ENCODE measurements around the gene FAM78B. TPM values are rescaled to one million over a fixed set of nuclear protein-coding genes. Genes with fewer than 3 reads are reported as not detected.
A peak's percentile ranks its signal among the peaks of the same experiment; 100 is the strongest.

Gene FAM78B
- total RNA-seq, 1 donor from 2014 or later: 3.4 TPM

- no peak for ATAC-seq
- DNase-seq (ENCODE audit: missing footprints): no peak
- intact Hi-C loops (cut with DNase I): no loop called here
These were observed 37.8 kb downstream of the FAM78B start for GRCh38 chr1:166129006-166129405.

DNA sequence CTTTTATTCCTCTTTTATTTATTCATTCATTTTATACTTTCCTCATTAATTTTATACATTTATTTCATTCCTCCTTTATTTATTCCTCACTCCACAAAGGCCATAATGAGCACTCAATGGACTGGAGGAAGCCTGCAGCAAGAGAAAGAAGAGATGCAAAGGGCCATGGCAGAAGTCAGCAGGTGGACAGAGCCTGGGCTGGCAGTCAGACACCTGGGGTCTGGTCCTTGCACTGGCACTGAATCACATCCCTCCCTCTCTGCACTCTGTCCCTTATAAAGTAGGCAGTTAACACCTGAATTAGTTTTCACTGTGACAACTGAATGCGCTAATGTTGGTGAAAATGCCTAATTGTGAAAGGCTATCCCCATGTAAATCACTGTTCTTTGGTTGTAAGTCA lies 38.6 kb downstream of the FAM78B start:
- ATAC-seq (no peak), DNase-seq (ENCODE audit: missing footprints) (no peak)
- intact Hi-C loops (cut with DNase I): no loop called here

GRCh38 chr1:166127003-166127402 lies 39.8 kb downstream of the FAM78B start:
- no peak for ATAC-seq
- intact Hi-C loops (cut with DNase I): no loop called here
- DNase-seq (ENCODE audit: missing footprints): no peak

GRCh38 chr1:166122873-166123466 lies 43.8 kb downstream of the FAM78B start:
- DNase-seq (ENCODE audit: missing footprints) (no peak), ATAC-seq (no peak)
- intact Hi-C loops (cut with DNase I): no loop called here

GRCh38 chr1:166121010-166121409 lies 45.8 kb downstream of the FAM78B start:
- intact Hi-C loops (cut with DNase I): no loop called here
- ATAC-seq (peak; percentile 23), DNase-seq (ENCODE audit: missing footprints) (no peak)

- DNase-seq (ENCODE audit: missing footprints) (no peak), ATAC-seq (no peak)
- intact Hi-C loops (cut with DNase I): no loop called here
These were observed 46.5 kb downstream of the FAM78B start for GRCh38 chr1:166120281-166120680.

GRCh38 chr1:166119471-166119965 lies 47.3 kb downstream of the FAM78B start:
- no peak for ATAC-seq

GRCh38 chr1:166117776-166118175 lies 49.0 kb downstream of the FAM78B start:
- DNase-seq (ENCODE audit: missing footprints) (no peak), ATAC-seq (no peak)
- intact Hi-C loops (cut with DNase I): no loop called here

More at GRCh38 chr1:166119471-166119965, 47.3 kb downstream of the FAM78B start:
- DNase-seq (ENCODE audit: missing footprints): no peak
- intact Hi-C loops (cut with DNase I): no loop called here

DNA sequence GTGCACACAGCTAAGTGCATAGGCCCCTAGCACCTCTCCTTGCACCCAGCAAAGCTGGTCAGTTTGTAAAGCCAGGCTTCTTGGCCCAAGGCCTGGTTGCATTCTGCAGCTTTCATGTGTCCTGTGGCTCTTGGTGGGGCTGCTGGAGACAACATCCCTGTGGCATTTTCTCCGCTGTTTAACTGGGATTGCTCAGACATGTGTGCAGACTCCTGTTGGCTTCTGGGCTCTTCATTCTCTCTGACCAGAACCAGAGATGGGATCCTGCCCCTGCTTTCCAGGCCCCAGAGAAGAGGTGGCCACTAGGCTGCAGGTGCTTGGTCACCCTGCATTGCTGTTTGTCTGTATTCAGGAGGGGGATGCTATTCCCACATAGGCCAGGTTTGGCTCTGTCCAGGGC lies 50.8 kb downstream of the FAM78B start:
- ATAC-seq: no peak

DNA sequence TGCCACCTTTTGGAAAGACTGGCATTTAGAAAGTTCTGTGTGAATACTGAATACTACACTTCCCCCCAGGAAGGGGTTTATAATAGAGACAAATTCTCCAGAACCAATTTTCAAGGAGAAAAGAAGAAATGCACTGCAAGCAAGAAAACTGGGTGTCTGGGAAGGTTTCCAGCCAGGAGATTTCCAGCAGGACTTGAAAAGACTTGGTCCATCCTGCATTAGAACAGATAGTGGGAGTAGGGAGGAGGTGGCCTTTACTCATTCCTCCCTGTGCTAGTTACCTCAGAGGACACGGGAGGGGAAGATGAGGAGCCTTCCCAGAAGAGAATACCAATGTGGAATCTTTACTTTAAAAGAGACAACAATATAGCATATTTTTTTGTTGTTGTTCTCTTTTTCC lies 52.4 kb downstream of the FAM78B start:
- no peak for ATAC-seq
- no peak for DNase-seq (ENCODE audit: missing footprints)
- intact Hi-C loops (cut with DNase I): no loop called here

More for the DNA sequence above, 50.8 kb downstream of the FAM78B start:
- no peak for DNase-seq (ENCODE audit: missing footprints)
- intact Hi-C loops (cut with DNase I): no loop called here

DNA sequence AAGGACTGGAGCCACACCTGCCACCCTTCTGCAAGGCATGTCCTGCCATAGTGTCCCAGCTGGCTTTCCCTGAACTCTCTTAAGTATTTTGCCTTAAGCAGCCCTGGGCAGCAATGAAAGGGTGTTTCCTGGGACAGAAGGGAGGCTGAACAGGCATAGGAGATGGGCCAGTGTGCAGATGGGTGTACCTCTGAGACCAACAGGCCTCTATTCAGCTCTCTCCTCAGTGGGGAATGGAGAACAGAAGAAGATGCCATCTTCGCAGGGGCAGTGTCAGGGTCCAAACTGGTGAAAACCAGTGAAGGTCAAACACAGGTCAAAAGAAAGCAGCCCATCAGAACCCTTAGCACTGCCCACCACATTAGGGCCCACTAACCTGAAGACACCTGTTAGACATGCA lies 53.2 kb downstream of the FAM78B start:
- intact Hi-C loops (cut with DNase I): no loop called here
- ATAC-seq (no peak), DNase-seq (ENCODE audit: missing footprints) (no peak)

GRCh38 chr1:166113031-166113430 lies 53.8 kb downstream of the FAM78B start:
- intact Hi-C loops (cut with DNase I): no loop called here
- DNase-seq (ENCODE audit: missing footprints) (no peak), ATAC-seq (no peak)

DNA sequence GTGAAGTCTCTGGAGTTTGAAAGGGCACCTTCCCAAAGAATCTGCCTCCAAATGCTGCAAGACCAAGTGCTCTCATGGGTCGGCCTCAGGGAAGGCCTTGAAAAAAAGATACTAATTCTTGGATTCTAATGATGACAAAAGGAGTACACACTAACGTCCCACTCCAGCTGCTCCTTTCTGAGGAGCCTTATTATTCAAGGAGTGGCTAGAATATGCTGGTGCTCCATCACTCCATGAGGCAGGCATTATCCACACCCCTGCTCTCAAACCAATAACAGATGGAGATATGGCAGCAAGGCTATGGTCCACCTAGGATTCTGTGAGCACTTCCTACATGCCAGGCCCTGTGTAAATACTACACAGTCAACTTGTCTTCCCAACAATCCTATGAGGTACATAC lies 54.4 kb downstream of the FAM78B start:
- intact Hi-C loops (cut with DNase I): no loop called here
- DNase-seq (ENCODE audit: missing footprints): no peak
- ATAC-seq: no peak

- intact Hi-C loops (cut with DNase I): no loop called here
- DNase-seq (ENCODE audit: missing footprints) (no peak), ATAC-seq (no peak)
These were observed 55.4 kb downstream of the FAM78B start for GRCh38 chr1:166111430-166111829.

DNA sequence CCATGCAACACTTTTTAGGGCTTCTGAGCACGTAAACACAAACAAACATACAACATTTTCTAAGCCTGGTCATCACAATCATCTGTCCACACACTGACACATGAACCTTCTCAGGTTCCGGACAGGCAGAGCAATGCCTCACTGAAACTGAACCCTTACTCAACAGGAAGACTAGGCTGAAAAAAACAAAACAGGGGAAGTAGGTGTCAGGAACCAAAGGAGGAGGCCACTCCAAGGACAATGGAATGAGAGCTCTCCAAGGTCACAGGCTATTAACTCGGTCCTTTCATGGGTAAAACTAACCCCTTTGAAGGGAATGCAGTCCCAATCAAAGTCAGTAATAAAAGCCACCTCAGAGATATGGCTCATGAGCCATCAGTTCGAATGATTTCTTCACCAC lies 76.6 kb downstream of the FAM78B start:
- intact Hi-C loops (cut with DNase I): no loop called here
- no peak for ATAC-seq
- no peak for DNase-seq (ENCODE audit: missing footprints)

- ATAC-seq (no peak), DNase-seq (ENCODE audit: missing footprints) (no peak)
- intact Hi-C loops (cut with DNase I): no loop called here
These were observed 77.0 kb downstream of the FAM78B start for GRCh38 chr1:166089804-166090203.

GRCh38 chr1:166088572-166088955 lies 78.2 kb downstream of the FAM78B start:
- DNase-seq (ENCODE audit: missing footprints) (no peak), ATAC-seq (no peak)
- intact Hi-C loops (cut with DNase I): no loop called here

DNA sequence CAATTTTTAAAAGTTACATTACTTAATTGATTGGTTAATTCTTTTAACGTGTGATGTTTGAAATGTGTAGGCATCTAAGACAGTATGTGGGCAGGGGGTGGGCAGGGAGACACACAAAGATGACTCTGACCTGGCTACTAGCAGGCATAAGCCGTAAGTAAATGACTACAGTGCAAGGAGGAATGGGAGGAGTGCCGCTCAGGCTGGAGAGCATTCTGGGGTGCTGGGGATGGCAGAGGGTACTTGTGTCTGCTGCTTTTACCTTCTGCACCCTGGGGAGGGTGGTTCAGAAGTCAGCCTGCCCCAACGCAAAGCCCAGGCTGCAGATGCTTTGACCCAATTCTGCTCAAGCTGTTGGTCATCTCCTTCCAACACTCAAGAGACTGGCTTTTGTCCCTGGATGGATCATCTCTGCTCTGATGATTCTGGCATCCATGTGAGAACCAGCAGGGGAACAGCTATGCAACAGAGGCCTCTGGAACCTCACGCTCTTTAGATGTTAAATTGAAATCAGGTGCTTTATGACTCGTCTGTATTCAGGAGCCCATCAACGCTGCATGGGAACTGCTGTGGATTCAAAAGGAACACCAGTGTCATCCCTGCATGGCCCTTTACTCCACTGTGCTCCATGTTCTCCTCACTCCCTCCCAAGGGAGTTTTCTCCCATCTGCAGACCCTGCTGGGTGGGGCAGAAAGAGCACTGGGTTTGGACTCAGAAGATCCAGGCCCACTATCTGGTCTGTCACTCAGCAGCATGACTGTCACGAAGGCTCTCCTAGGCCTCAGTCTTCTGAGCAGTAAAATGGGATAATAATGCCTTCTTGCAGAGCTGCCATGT lies 78.8 kb downstream of the FAM78B start:
- DNase-seq (ENCODE audit: missing footprints) (no peak), ATAC-seq (no peak)
- intact Hi-C loops (cut with DNase I): no loop called here

DNA sequence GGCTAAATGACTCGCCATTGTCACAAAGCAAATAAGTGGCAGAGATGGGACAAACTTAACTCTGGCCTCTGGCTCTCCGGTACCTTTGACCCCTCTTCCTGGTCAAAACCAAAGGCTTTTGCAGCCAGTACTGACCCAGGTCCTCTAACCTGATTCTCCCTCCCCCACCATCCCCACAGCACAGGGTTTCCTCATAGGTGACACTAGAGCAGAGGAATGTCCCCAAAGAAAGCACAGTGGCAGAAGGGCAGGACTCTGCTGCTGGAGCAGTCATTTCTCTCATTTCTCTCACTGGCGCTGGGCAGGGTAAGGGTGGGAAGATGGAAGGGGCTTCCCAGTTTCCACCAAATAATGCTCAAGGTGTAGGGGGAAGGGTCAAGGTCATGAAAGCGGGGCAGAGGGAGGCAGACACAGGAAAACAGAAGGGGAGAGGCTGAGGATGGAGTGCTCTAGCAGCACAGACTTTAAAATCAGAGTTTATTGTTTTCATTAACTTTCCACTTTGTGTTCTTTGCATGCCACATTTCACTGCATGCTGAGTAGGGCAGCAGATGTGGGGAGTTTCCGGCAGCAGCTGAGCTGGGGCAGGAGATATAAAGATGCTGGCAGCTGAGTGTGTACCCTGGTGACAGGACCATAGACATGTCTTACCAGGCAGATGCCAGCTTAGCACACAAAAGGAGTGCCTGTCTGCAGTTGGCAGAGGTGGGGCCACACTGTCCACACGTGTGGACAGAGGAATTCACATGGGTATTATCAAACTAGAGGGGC lies 80.5 kb downstream of the FAM78B start:
- DNase-seq (ENCODE audit: missing footprints) (no peak), ATAC-seq (no peak)
- intact Hi-C loops (cut with DNase I): no loop called here

DNA sequence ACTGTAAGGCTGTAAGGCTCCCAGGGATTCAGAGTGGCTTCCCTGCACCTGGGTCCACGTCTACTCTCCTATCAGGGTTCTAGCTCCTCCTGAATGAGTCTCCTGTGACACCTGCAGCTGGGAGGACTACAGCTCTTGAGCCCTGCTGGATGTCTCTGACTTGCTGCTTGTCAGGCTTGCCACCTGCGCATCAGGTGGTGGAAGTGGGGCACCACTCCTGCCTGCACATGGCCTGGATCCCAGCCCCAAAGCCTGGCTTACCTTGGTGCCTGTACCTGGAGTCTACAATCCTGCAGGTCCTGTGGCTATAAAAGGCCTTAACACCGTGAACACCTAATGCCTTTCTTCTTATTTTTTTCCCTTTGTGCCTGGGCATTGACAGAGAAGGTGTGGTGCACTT lies 82.2 kb downstream of the FAM78B start:
- intact Hi-C loops (cut with DNase I): no loop called here

More for the DNA sequence above, 82.2 kb downstream of the FAM78B start:
- no peak for ATAC-seq
- DNase-seq (ENCODE audit: missing footprints): peak; percentile 53

Data from Right ventricle myocardium inferior (tissue), 1 donor.